Measurements from ENCODE around the gene VWF. TPM values are rescaled to one million over a fixed set of nuclear protein-coding genes. Genes with fewer than 3 reads are reported as not detected.
"Not testable (repeated sequence)": the region's sequence is repeated elsewhere in the genome, so short reads cannot be mapped to it uniquely, and the experiment has no call there.

Gene VWF
- total RNA-seq, 1 experiment from 2014 or later: 0.48 TPM

GRCh38 chr12:6016756-6017155 is 107.7 kb downstream of the VWF start:
- Histone ChIP-seq H3K9me3 (ENCODE audit: insufficient read depth, low read depth) (no peaks in the 10 kb centered on the region), H3K4me1 (replicated peaks; ENCODE audit: insufficient read depth) (no peaks in the 10 kb centered on the region), H3K36me3 (ENCODE audit: low read depth) (no peaks in the 10 kb centered on the region), H3K4me2 (no peak overlapping the region), H3F3A (ENCODE audit: insufficient read depth, low read depth) (no peaks in the 10 kb centered on the region), H3K4me3 (no peak overlapping the region), H2AFZ (no peak overlapping the region), H3K27ac (no peak overlapping the region), H3K9me2 (ENCODE audit: insufficient read depth) (no peaks in the 10 kb centered on the region), H3K27me3 (ENCODE audit: insufficient read depth, low read depth) (peaks cover 29% of the 10 kb centered on the region), H4K20me1 (ENCODE audit: insufficient read depth) (no peaks in the 10 kb centered on the region), H3K79me2 (ENCODE audit: low read depth) (no peaks in the 10 kb centered on the region)
- peak in 1 of 2 experiments; percentile 11 for DNase-seq
- no TSS peak for BruUV-seq (replicated peaks)
- ChIA-PET CTCF (no interaction called here), POLR2A (ENCODE audit: unreplicated experiment) (interaction anchor here (0.6 kb wide), 1 partner anchor 1519 kb away, joined by 3 read pairs; no protein-coding TSS in a partner anchor)
- intact Hi-C loops (cut with micrococcal nuclease; ENCODE audit: unreplicated experiment): no loop called here
- TF ChIP-seq EZH2 (IDR thresholded peaks at IDR 0.05; ENCODE audit: low read depth) (no peak), CTCF (conservative IDR thresholded peaks at IDR 0.05) (no peak)

GRCh38 chr12:6016004-6016403 is 108.5 kb downstream of the VWF start:
- intact Hi-C loops (cut with micrococcal nuclease; ENCODE audit: unreplicated experiment); H3K4me2 ChIP-seq; BruUV-seq (replicated peaks); CTCF ChIA-PET; H2AFZ ChIP-seq; H3F3A ChIP-seq (ENCODE audit: insufficient read depth, low read depth); H3K4me3 ChIP-seq; H4K20me1 ChIP-seq (ENCODE audit: insufficient read depth); H3K9me3 ChIP-seq (ENCODE audit: insufficient read depth, low read depth); H3K36me3 ChIP-seq (ENCODE audit: low read depth); H3K4me1 ChIP-seq (replicated peaks; ENCODE audit: insufficient read depth); H3K9me2 ChIP-seq (ENCODE audit: insufficient read depth); POLR2A ChIA-PET (ENCODE audit: unreplicated experiment); H3K79me2 ChIP-seq (ENCODE audit: low read depth); H3K27ac ChIP-seq: not testable (repeated sequence)
- DNase-seq: peak in 1 of 2 experiments; percentile 20
- H3K27me3 ChIP-seq (ENCODE audit: insufficient read depth, low read depth): peaks cover 29% of the 10 kb centered on the region

- BruUV-seq (replicated peaks); POLR2A ChIA-PET (ENCODE audit: unreplicated experiment); H3K9me2 ChIP-seq (ENCODE audit: insufficient read depth); H3K4me1 ChIP-seq (replicated peaks; ENCODE audit: insufficient read depth); intact Hi-C loops (cut with micrococcal nuclease; ENCODE audit: unreplicated experiment); H3K9me3 ChIP-seq (ENCODE audit: insufficient read depth, low read depth); H3K36me3 ChIP-seq (ENCODE audit: low read depth); H3K4me3 ChIP-seq; H3K27ac ChIP-seq; DNase-seq; H4K20me1 ChIP-seq (ENCODE audit: insufficient read depth); H2AFZ ChIP-seq; H3K79me2 ChIP-seq (ENCODE audit: low read depth); H3F3A ChIP-seq (ENCODE audit: insufficient read depth, low read depth); CTCF ChIA-PET; H3K4me2 ChIP-seq: not testable (repeated sequence)
- peaks cover 29% of the 10 kb centered on the region for H3K27me3 ChIP-seq (ENCODE audit: insufficient read depth, low read depth)
- TF ChIP-seq CTCF (conservative IDR thresholded peaks at IDR 0.05): peak; percentile 41; the same call in 1 of the 2 replicates
These were observed 109.2 kb downstream of the VWF start for GRCh38 chr12:6015271-6015670.

- H3K4me1 ChIP-seq (replicated peaks; ENCODE audit: insufficient read depth); H3F3A ChIP-seq (ENCODE audit: insufficient read depth, low read depth); H3K9me2 ChIP-seq (ENCODE audit: insufficient read depth); H3K4me2 ChIP-seq; H3K9me3 ChIP-seq (ENCODE audit: insufficient read depth, low read depth); H2AFZ ChIP-seq; BruUV-seq (replicated peaks); H3K36me3 ChIP-seq (ENCODE audit: low read depth); H3K79me2 ChIP-seq (ENCODE audit: low read depth); intact Hi-C loops (cut with micrococcal nuclease; ENCODE audit: unreplicated experiment); H4K20me1 ChIP-seq (ENCODE audit: insufficient read depth); H3K27ac ChIP-seq; H3K4me3 ChIP-seq; POLR2A ChIA-PET (ENCODE audit: unreplicated experiment): not testable (repeated sequence)
- CTCF ChIA-PET: interaction anchor here (0.7 kb wide), 1 partner anchor 20 kb away, joined by 3 read pairs; no protein-coding TSS in a partner anchor
- H3K27me3 ChIP-seq (ENCODE audit: insufficient read depth, low read depth): peaks cover 39% of the 10 kb centered on the region
- peak in 1 of 2 experiments; percentile 5 for DNase-seq
These were observed 113.7 kb downstream of the VWF start for GRCh38 chr12:6010631-6011350.

All from PC-9 (cell line).